Liver (tissue), 9 donors: ENCODE data around the gene CLEC2A. TPM values are rescaled to one million over a fixed set of nuclear protein-coding genes. Genes with fewer than 3 reads are reported as not detected.

ENCODE experiments used
- DNase-seq: peaks from one replicate; pipeline ENCODE4 v3.0.0-alpha.2; 2017; ENCODE audit warnings: low spot score
- H3K27ac ChIP-seq, 2 donors: one replicate each; pipeline ENCODE4 v1.7.0; 2013; ENCODE audit warnings: inconsistent platforms in 2 of 2, low read length in 2 of 2, control low read depth in 1 of 2, low read depth in 1 of 2, mild to moderate bottlenecking in 1 of 2
- H3K27me3 ChIP-seq, 4 donors: one replicate each; pipeline versions ENCODE4 v1.6.1 to v1.7.0; 2013; ENCODE audit warnings: low read length in 3 of 4, inconsistent platforms in 1 of 4, mild to moderate bottlenecking in 1 of 4, moderate library complexity in 1 of 4; ENCODE audit not compliant: control insufficient read depth in 4 of 4, insufficient read depth in 4 of 4
- H3K36me3 ChIP-seq, 4 donors: one replicate each; pipeline versions ENCODE4 v1.6.1 to v1.7.0; 2013; ENCODE audit warnings: low read length in 3 of 4, mild to moderate bottlenecking in 3 of 4, low read depth in 1 of 4, moderate library complexity in 1 of 4; ENCODE audit not compliant: control insufficient read depth in 4 of 4, insufficient read depth in 3 of 4
- H3K4me1 ChIP-seq, 4 donors: one replicate each; pipeline versions ENCODE4 v1.6.1 to v1.7.0; 2013; ENCODE audit warnings: low read length in 3 of 4, mild to moderate bottlenecking in 3 of 4, moderate library complexity in 1 of 4; ENCODE audit not compliant: control insufficient read depth in 4 of 4, insufficient read depth in 4 of 4
- H3K4me3 ChIP-seq, 3 donors: one replicate each; pipeline versions ENCODE4 v1.6.1 to v1.7.0; 2013; ENCODE audit warnings: low read length in 3 of 3, control low read depth in 1 of 3, low read depth in 1 of 3, mild to moderate bottlenecking in 1 of 3
- H3K9ac ChIP-seq, 2 donors: one replicate each; pipeline ENCODE4 v1.7.0; 2013; ENCODE audit warnings: low read length in 2 of 2, mild to moderate bottlenecking in 2 of 2, moderate library complexity in 2 of 2, control low read depth in 1 of 2, low read depth in 1 of 2
- H3K9me3 ChIP-seq, 4 donors: one replicate each; pipeline versions ENCODE4 v1.6.1 to v1.7.0; 2013; ENCODE audit warnings: low read length in 3 of 4; ENCODE audit not compliant: control insufficient read depth in 4 of 4
- EGR1 ChIP-seq, 2 donors: IDR thresholded peaks; 2 replicates each; pipeline ENCODE4 v1.6.1; 2016 to 2018; ENCODE audit warnings: antibody characterized with exemption in 2 of 2, low read depth in 2 of 2
- FOXA1 ChIP-seq: IDR thresholded peaks from 2 replicates; pipeline ENCODE4 v1.6.1; 2016; ENCODE audit warnings: antibody characterized with exemption
- FOXA2 ChIP-seq: IDR thresholded peaks from 2 replicates; pipeline ENCODE4 v1.6.1; 2016; ENCODE audit warnings: antibody characterized with exemption
- HNF4A ChIP-seq, 2 donors: conservative IDR thresholded peaks; 2 replicates each; pipeline ENCODE4 v1.6.1; 2016; ENCODE audit warnings: antibody characterized with exemption in 2 of 2, mild to moderate bottlenecking in 2 of 2
- HNF4G ChIP-seq: IDR thresholded peaks from 2 replicates; pipeline ENCODE4 v1.6.1; 2016; ENCODE audit warnings: antibody characterized with exemption
- JUND ChIP-seq, 2 donors: IDR thresholded peaks; 2 replicates each; pipeline ENCODE4 v1.6.1; 2016; ENCODE audit warnings: antibody characterized with exemption in 2 of 2
- NR2F2 ChIP-seq: IDR thresholded peaks from 2 replicates; pipeline ENCODE4 v1.6.1; 2016; ENCODE audit warnings: antibody characterized with exemption
- RAD21 ChIP-seq, 2 donors: IDR thresholded peaks; 2 replicates each; pipeline ENCODE4 v1.6.1; 2016; ENCODE audit warnings: antibody characterized with exemption in 2 of 2, mild to moderate bottlenecking in 2 of 2
- RXRA ChIP-seq, 2 donors: IDR thresholded peaks; 2 replicates each; pipeline ENCODE4 v1.6.1; 2017 to 2018; ENCODE audit warnings: antibody characterized with exemption in 2 of 2, mild to moderate bottlenecking in 1 of 2
- SP1 ChIP-seq: IDR thresholded peaks from 2 replicates; pipeline ENCODE4 v1.6.1; 2018; ENCODE audit warnings: antibody characterized with exemption, mild to moderate bottlenecking
- TAF1 ChIP-seq: conservative IDR thresholded peaks from 2 replicates; pipeline ENCODE4 v1.6.1; 2016; ENCODE audit warnings: antibody characterized with exemption, mild to moderate bottlenecking
- YY1 ChIP-seq: IDR thresholded peaks from 2 replicates; pipeline ENCODE4 v1.6.1; 2016; ENCODE audit warnings: antibody characterized with exemption, mild to moderate bottlenecking
- WGBS: extraction: QIAGEN DNeasy Blood & Tissue Kit; methylation state at CpG from one replicate; pipeline ENCODE4 v1.1.7; 2013; 5-methylcytosine and 5-hydroxymethylcytosine counted together
- polyA plus RNA-seq, 2 donors: library from polyadenylated mRNA; stranded (reverse) in 1 of 2; unstranded in 1 of 2; fragments of 200-250 nt in 1 of 2; fragments of >200 nt in 1 of 2; fragmentation: Nextera tagmentation in 1 of 2; extraction: Ambion mirVana in 1 of 2; gene quantifications; one replicate each; pipeline versions ENCODE4 v1.2.1 to v1.2.3, GENCODE V29; 2013 to 2015
- total RNA-seq, 2 donors: library from RNA; depleted of rRNA; stranded (reverse); fragments of >200 nt; gene quantifications; one replicate each; pipeline ENCODE4 v1.2.3, GENCODE V29; 2014
- TF ChIP-seq, protein P1 (sequence below): IDR thresholded peaks from 2 replicates; pipeline ENCODE4 v1.6.1; 2016; ENCODE audit warnings: antibody characterized with exemption
- TF ChIP-seq, protein P2 (sequence below): IDR thresholded peaks from 2 replicates; pipeline ENCODE4 v1.6.1; 2016; ENCODE audit warnings: antibody characterized with exemption, mild to moderate bottlenecking
- TF ChIP-seq, protein P3 (sequence below): IDR thresholded peaks from 2 replicates; pipeline ENCODE4 v1.6.1; 2016; ENCODE audit warnings: antibody characterized with exemption
- TF ChIP-seq, protein P4 (sequence below): fragments of 150-350 bp; IDR thresholded peaks from 2 replicates; pipeline ENCODE4 v1.5.1; 2017; ENCODE audit warnings: improper control_type of control experiment, low read depth, low read length; ENCODE audit not compliant: missing input control
- TF ChIP-seq, protein P5 (sequence below): IDR thresholded peaks from 2 replicates; pipeline ENCODE4 v1.6.1; 2016; ENCODE audit warnings: antibody characterized with exemption
- donor health status: healthy.
- donor health status: healthy.
- donor health status: healthy.
- donor health status: healthy.
- donor health status: healthy.

The CLEC2A gene
- total and polyA plus RNA-seq, 4 donors = not detected

DNA sequence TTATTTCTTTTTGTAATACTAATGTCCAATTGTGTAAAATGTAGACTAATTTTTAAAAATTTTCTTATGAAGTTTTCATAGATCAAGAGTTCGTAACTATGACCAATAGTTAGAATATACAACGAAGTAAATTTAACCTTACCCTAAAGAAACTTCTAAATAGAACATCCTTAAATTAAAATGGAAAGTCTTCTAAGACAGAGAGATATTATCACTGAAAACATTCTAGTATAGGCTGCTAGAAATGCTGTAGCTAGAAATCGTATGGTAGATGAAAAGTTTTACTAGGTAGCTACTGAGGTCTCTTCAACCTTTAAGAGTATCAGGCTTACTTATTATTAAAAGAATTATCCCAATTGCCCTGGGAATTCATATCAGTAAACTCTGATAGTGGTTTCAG, 925 bp downstream of the CLEC2A start:
- H3K9me3 ChIP-seq = no peaks in the 10 kb centered on the region
- no peaks in the 10 kb centered on the region for H3K4me1 ChIP-seq
- no peak for DNase-seq
- 83% methylated on average over 3 of the region's 3 CpGs for WGBS
- H3K27me3 ChIP-seq = no peaks in the 10 kb centered on the region
- H3K36me3 ChIP-seq = no peaks in the 10 kb centered on the region
- H3K4me3 ChIP-seq = no peak overlapping the region
- H3K9ac ChIP-seq = no peak overlapping the region
- TF ChIP-seq NR2F2 = no peak
- TF ChIP-seq HNF4G = no peak
- no peak for TF ChIP-seq RXRA (IDR thresholded peaks at IDR 0.05)
- no peak overlapping the region for H3K27ac ChIP-seq

DNA sequence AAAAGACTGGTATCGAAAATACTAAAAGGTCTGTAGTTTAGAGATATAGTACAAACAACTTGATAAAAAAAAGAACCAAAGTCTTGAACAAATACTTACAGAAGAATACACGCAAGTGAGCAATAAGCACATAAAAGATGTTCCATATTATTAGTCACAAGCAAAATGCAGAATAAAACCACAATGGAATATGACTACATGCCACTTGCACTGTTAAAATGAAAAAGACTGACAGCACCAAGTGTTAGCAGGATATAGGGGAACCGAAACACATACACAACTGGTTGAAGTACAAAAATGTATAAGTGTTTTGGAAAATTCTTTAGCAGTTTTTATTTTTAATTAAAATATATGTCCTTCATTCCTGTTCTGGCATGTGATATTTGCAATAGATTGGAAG, 3.6 kb downstream of the CLEC2A start:
- Histone ChIP-seq H3K9ac (no peak overlapping the region), H3K4me1 (peaks cover 0 to 2% (median 0%) of the 10 kb centered on the region in 4 donors), H3K27me3 (no peaks in the 10 kb centered on the region), H3K36me3 (no peaks in the 10 kb centered on the region), H3K9me3 (no peaks in the 10 kb centered on the region), H3K4me3 (no peak overlapping the region), H3K27ac (no peak overlapping the region)
- TF ChIP-seq, protein P1, sequence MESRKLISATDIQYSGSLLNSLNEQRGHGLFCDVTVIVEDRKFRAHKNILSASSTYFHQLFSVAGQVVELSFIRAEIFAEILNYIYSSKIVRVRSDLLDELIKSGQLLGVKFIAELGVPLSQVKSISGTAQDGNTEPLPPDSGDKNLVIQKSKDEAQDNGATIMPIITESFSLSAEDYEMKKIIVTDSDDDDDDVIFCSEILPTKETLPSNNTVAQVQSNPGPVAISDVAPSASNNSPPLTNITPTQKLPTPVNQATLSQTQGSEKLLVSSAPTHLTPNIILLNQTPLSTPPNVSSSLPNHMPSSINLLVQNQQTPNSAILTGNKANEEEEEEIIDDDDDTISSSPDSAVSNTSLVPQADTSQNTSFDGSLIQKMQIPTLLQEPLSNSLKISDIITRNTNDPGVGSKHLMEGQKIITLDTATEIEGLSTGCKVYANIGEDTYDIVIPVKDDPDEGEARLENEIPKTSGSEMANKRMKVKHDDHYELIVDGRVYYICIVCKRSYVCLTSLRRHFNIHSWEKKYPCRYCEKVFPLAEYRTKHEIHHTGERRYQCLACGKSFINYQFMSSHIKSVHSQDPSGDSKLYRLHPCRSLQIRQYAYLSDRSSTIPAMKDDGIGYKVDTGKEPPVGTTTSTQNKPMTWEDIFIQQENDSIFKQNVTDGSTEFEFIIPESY = no peak
- TF ChIP-seq, protein P2, sequence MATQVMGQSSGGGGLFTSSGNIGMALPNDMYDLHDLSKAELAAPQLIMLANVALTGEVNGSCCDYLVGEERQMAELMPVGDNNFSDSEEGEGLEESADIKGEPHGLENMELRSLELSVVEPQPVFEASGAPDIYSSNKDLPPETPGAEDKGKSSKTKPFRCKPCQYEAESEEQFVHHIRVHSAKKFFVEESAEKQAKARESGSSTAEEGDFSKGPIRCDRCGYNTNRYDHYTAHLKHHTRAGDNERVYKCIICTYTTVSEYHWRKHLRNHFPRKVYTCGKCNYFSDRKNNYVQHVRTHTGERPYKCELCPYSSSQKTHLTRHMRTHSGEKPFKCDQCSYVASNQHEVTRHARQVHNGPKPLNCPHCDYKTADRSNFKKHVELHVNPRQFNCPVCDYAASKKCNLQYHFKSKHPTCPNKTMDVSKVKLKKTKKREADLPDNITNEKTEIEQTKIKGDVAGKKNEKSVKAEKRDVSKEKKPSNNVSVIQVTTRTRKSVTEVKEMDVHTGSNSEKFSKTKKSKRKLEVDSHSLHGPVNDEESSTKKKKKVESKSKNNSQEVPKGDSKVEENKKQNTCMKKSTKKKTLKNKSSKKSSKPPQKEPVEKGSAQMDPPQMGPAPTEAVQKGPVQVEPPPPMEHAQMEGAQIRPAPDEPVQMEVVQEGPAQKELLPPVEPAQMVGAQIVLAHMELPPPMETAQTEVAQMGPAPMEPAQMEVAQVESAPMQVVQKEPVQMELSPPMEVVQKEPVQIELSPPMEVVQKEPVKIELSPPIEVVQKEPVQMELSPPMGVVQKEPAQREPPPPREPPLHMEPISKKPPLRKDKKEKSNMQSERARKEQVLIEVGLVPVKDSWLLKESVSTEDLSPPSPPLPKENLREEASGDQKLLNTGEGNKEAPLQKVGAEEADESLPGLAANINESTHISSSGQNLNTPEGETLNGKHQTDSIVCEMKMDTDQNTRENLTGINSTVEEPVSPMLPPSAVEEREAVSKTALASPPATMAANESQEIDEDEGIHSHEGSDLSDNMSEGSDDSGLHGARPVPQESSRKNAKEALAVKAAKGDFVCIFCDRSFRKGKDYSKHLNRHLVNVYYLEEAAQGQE = no peak
- no peak for TF ChIP-seq SP1
- no peak for TF ChIP-seq FOXA2
- TF ChIP-seq YY1 = no peak
- TF ChIP-seq RAD21 (IDR thresholded peaks at IDR 0.05) = no peak
- TF ChIP-seq, protein P3, sequence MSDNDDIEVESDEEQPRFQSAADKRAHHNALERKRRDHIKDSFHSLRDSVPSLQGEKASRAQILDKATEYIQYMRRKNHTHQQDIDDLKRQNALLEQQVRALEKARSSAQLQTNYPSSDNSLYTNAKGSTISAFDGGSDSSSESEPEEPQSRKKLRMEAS = no peak
- TF ChIP-seq, protein P4, sequence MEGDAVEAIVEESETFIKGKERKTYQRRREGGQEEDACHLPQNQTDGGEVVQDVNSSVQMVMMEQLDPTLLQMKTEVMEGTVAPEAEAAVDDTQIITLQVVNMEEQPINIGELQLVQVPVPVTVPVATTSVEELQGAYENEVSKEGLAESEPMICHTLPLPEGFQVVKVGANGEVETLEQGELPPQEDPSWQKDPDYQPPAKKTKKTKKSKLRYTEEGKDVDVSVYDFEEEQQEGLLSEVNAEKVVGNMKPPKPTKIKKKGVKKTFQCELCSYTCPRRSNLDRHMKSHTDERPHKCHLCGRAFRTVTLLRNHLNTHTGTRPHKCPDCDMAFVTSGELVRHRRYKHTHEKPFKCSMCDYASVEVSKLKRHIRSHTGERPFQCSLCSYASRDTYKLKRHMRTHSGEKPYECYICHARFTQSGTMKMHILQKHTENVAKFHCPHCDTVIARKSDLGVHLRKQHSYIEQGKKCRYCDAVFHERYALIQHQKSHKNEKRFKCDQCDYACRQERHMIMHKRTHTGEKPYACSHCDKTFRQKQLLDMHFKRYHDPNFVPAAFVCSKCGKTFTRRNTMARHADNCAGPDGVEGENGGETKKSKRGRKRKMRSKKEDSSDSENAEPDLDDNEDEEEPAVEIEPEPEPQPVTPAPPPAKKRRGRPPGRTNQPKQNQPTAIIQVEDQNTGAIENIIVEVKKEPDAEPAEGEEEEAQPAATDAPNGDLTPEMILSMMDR = no peak
- no peak for TF ChIP-seq HNF4G
- no peak for TF ChIP-seq NR2F2
- no peak for TF ChIP-seq JUND (IDR thresholded peaks at IDR 0.05)
- no peak for TF ChIP-seq HNF4A (conservative IDR thresholded peaks at IDR 0.05)
- no peak for TF ChIP-seq TAF1
- TF ChIP-seq, protein P5, sequence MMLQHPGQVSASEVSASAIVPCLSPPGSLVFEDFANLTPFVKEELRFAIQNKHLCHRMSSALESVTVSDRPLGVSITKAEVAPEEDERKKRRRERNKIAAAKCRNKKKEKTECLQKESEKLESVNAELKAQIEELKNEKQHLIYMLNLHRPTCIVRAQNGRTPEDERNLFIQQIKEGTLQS = no peak
- TF ChIP-seq EGR1 (IDR thresholded peaks at IDR 0.05; ENCODE audit: low read depth in 2 of 2) = no peak
- TF ChIP-seq FOXA1 = no peak
- no peak for TF ChIP-seq RXRA (IDR thresholded peaks at IDR 0.05)
- no peak for DNase-seq
- WGBS = 90% methylated on average over 3 of the region's 3 CpGs
